NCI-H2029 (cell line): ENCODE data around the gene XCR1.

Experiments used
- DNase-seq: peaks from one replicate; lab custom pipeline; 2025; lab: John Stamatoyannopoulos, UW

Gene XCR1

GRCh38 chr3:45981346-45982074, 45.8 kb downstream of the XCR1 start:
- no peak for DNase-seq

- DNase-seq: no peak
These were observed 46.5 kb downstream of the XCR1 start for GRCh38 chr3:45980819-45981218.

- DNase-seq: no peak
These were observed 47.0 kb downstream of the XCR1 start for GRCh38 chr3:45980229-45980813.

GRCh38 chr3:45979378-45979777, 47.9 kb downstream of the XCR1 start:
- no peak for DNase-seq

GRCh38 chr3:45978006-45978761, 49.1 kb downstream of the XCR1 start:
- peak; percentile 95 for DNase-seq

GRCh38 chr3:45976191-45977091, 50.8 kb downstream of the XCR1 start:
- DNase-seq: no peak

GRCh38 chr3:45975686-45976085, 51.6 kb downstream of the XCR1 start:
- DNase-seq: no peak

- no peak for DNase-seq
These were observed 52.6 kb downstream of the XCR1 start for GRCh38 chr3:45974686-45975085.

- DNase-seq: no peak
These were observed 54.5 kb downstream of the XCR1 start for GRCh38 chr3:45972534-45973402.

- DNase-seq: no peak
These were observed 57.3 kb downstream of the XCR1 start for GRCh38 chr3:45969953-45970352.

- no peak for DNase-seq
These were observed 58.2 kb downstream of the XCR1 start for GRCh38 chr3:45969116-45969515.

GRCh38 chr3:45968706-45969105, 58.6 kb downstream of the XCR1 start:
- no peak for DNase-seq

- no peak for DNase-seq
These were observed 59.1 kb downstream of the XCR1 start for GRCh38 chr3:45968149-45968548.

- DNase-seq: no peak
These were observed 59.6 kb downstream of the XCR1 start for GRCh38 chr3:45967724-45968123.
